ENCODE results near the gene BHLHA15. TPM values are rescaled to one million over a fixed set of nuclear protein-coding genes. Genes with fewer than 3 reads are reported as not detected.

BHLHA15 gene
- total and polyA plus RNA-seq, 2 of the 13 experiments (the other 11 are each of a cell fraction or from before 2014, with no cell fraction given), result 1.9 to 6.1 TPM

DNA sequence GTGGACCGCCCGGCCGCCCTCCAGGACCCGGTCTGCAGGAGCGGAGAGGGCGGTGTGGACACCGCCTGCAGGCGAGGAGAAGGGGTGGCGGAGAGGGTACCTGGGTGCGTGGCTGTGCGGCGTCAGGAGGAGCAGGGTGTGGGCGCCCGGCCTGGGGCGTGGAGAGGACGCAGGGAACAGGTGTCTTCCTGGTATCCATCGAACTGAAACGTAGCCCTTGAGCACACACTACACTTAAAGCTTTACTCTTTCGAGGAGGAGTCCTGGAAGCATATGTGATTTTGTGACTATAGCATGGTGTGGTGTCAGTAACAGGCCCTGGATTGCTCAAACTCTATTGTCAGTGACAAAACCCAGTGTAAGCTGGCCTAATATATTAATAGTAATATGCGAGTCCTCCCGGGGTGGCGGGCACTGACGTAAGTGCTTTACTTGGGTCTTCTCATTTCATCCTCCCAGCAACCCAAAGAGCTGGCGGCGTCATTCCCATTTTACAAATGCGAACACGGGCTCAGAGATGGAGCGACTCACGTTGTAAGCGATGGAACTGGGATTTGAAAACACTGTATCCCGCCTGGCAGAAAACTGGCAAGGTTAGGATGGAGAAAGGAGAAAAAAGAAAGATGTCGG is 41.3 kb downstream of the BHLHA15 start (continued):
- TF ChIP-seq, protein P1, sequence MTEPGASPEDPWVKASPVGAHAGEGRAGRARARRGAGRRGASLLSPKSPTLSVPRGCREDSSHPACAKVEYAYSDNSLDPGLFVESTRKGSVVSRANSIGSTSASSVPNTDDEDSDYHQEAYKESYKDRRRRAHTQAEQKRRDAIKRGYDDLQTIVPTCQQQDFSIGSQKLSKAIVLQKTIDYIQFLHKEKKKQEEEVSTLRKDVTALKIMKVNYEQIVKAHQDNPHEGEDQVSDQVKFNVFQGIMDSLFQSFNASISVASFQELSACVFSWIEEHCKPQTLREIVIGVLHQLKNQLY (CRISPR knock-in tag; IDR thresholded peaks at IDR 0.05), result 0 out of 2 replicates have a peak, but pooled peaks have one; percentile 6
- TF ChIP-seq, protein P2, sequence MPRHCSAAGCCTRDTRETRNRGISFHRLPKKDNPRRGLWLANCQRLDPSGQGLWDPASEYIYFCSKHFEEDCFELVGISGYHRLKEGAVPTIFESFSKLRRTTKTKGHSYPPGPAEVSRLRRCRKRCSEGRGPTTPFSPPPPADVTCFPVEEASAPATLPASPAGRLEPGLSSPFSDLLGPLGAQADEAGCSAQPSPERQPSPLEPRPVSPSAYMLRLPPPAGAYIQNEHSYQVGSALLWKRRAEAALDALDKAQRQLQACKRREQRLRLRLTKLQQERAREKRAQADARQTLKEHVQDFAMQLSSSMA (CRISPR knock-in tag; IDR thresholded peaks at IDR 0.05), result peak; percentile 28; the same call in 1 of the 2 replicates
- TF ChIP-seq ZNF782 (CRISPR knock-in tag; IDR thresholded peaks at IDR 0.05; ENCODE audit: borderline replicate concordance) (no peak; the same call in 1 of the 2 replicates), NFKBIZ (CRISPR knock-in tag; IDR thresholded peaks at IDR 0.05) (no peak), ZBTB21 (CRISPR knock-in tag; IDR thresholded peaks at IDR 0.05) (no peak), CHD4 (IDR thresholded peaks at IDR 0.05; ENCODE audit: borderline replicate concordance, low read length) (no peak), ZBTB20 (CRISPR knock-in tag; IDR thresholded peaks at IDR 0.05; ENCODE audit: borderline replicate concordance, low read depth) (no peak), KLF13 (CRISPR knock-in tag; IDR thresholded peaks at IDR 0.05) (no peak; the same call in 1 of the 2 replicates), LCORL (IDR thresholded peaks at IDR 0.05) (no peak), LCORL (CRISPR knock-in tag; IDR thresholded peaks at IDR 0.05) (0 out of 2 replicates have a peak, but pooled peaks have one; percentile 73), HOXA7 (CRISPR knock-in tag; IDR thresholded peaks at IDR 0.05) (no peak), ZNF263 (CRISPR knock-in tag; IDR thresholded peaks at IDR 0.05) (no peak), ZNF431 (CRISPR knock-in tag; IDR thresholded peaks at IDR 0.05; ENCODE audit: borderline replicate concordance, low read depth) (no peak), NR2F1 (CRISPR knock-in tag; IDR thresholded peaks at IDR 0.05) (peak in 1 of 2 experiments; percentile 2; a peak in 1 of 4 replicates), ZNF138 (CRISPR knock-in tag; IDR thresholded peaks at IDR 0.05; ENCODE audit: low read depth) (no peak), DR1 (CRISPR knock-in tag; IDR thresholded peaks at IDR 0.05) (0 out of 2 replicates have a peak, but pooled peaks have one; percentile 17)
- TF ChIP-seq, protein P3, sequence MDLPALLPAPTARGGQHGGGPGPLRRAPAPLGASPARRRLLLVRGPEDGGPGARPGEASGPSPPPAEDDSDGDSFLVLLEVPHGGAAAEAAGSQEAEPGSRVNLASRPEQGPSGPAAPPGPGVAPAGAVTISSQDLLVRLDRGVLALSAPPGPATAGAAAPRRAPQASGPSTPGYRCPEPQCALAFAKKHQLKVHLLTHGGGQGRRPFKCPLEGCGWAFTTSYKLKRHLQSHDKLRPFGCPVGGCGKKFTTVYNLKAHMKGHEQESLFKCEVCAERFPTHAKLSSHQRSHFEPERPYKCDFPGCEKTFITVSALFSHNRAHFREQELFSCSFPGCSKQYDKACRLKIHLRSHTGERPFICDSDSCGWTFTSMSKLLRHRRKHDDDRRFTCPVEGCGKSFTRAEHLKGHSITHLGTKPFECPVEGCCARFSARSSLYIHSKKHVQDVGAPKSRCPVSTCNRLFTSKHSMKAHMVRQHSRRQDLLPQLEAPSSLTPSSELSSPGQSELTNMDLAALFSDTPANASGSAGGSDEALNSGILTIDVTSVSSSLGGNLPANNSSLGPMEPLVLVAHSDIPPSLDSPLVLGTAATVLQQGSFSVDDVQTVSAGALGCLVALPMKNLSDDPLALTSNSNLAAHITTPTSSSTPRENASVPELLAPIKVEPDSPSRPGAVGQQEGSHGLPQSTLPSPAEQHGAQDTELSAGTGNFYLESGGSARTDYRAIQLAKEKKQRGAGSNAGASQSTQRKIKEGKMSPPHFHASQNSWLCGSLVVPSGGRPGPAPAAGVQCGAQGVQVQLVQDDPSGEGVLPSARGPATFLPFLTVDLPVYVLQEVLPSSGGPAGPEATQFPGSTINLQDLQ (CRISPR knock-in tag; IDR thresholded peaks at IDR 0.05), result 0 out of 2 replicates have a peak, but pooled peaks have one; percentile 43
- TF ChIP-seq, protein P4, sequence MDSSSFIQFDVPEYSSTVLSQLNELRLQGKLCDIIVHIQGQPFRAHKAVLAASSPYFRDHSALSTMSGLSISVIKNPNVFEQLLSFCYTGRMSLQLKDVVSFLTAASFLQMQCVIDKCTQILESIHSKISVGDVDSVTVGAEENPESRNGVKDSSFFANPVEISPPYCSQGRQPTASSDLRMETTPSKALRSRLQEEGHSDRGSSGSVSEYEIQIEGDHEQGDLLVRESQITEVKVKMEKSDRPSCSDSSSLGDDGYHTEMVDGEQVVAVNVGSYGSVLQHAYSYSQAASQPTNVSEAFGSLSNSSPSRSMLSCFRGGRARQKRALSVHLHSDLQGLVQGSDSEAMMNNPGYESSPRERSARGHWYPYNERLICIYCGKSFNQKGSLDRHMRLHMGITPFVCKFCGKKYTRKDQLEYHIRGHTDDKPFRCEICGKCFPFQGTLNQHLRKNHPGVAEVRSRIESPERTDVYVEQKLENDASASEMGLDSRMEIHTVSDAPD (CRISPR knock-in tag; IDR thresholded peaks at IDR 0.05), result no peak
- TF ChIP-seq, protein P5, sequence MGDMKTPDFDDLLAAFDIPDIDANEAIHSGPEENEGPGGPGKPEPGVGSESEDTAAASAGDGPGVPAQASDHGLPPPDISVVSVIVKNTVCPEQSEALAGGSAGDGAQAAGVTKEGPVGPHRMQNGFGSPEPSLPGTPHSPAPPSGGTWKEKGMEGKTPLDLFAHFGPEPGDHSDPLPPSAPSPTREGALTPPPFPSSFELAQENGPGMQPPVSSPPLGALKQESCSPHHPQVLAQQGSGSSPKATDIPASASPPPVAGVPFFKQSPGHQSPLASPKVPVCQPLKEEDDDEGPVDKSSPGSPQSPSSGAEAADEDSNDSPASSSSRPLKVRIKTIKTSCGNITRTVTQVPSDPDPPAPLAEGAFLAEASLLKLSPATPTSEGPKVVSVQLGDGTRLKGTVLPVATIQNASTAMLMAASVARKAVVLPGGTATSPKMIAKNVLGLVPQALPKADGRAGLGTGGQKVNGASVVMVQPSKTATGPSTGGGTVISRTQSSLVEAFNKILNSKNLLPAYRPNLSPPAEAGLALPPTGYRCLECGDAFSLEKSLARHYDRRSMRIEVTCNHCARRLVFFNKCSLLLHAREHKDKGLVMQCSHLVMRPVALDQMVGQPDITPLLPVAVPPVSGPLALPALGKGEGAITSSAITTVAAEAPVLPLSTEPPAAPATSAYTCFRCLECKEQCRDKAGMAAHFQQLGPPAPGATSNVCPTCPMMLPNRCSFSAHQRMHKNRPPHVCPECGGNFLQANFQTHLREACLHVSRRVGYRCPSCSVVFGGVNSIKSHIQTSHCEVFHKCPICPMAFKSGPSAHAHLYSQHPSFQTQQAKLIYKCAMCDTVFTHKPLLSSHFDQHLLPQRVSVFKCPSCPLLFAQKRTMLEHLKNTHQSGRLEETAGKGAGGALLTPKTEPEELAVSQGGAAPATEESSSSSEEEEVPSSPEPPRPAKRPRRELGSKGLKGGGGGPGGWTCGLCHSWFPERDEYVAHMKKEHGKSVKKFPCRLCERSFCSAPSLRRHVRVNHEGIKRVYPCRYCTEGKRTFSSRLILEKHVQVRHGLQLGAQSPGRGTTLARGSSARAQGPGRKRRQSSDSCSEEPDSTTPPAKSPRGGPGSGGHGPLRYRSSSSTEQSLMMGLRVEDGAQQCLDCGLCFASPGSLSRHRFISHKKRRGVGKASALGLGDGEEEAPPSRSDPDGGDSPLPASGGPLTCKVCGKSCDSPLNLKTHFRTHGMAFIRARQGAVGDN (CRISPR knock-in tag; IDR thresholded peaks at IDR 0.05), result peak; percentile 3

Data from HepG2 (cell line).